ENCODE data around the gene ACAP2.
"Not testable (repeated sequence)": the region's sequence is repeated elsewhere in the genome, so short reads cannot be mapped to it uniquely, and the experiment has no call there.

The ACAP2 gene

GRCh38 chr3:195445885-195446284, 3.1 kb upstream of the ACAP2 start:
- DNase-seq (ENCODE audit: low read depth in 3 of 3): no peak

- no peak for DNase-seq (ENCODE audit: low read depth in 3 of 3)
Observed at GRCh38 chr3:195443391-195443989, 670 bp upstream of the ACAP2 start.

- peak; percentile 8 to 39 (median 13) for DNase-seq (ENCODE audit: low read depth in 3 of 3)
Observed at GRCh38 chr3:195441992-195442572, 738 bp downstream of the ACAP2 start.

GRCh38 chr3:195441476-195441991, 1.3 kb downstream of the ACAP2 start:
- DNase-seq (ENCODE audit: low read depth in 3 of 3): no peak

GRCh38 chr3:195441051-195441450, 1.8 kb downstream of the ACAP2 start:
- no peak for DNase-seq (ENCODE audit: low read depth in 3 of 3)

GRCh38 chr3:195440379-195440778, 2.4 kb downstream of the ACAP2 start:
- DNase-seq (ENCODE audit: low read depth in 3 of 3): no peak

- DNase-seq (ENCODE audit: low read depth in 3 of 3): no peak
Observed at GRCh38 chr3:195438371-195438770, 4.4 kb downstream of the ACAP2 start.

GRCh38 chr3:195425849-195426248, 17.0 kb downstream of the ACAP2 start:
- DNase-seq (ENCODE audit: low read depth in 3 of 3): no peak

GRCh38 chr3:195423818-195424217, 19.0 kb downstream of the ACAP2 start:
- DNase-seq (ENCODE audit: low read depth in 3 of 3): no peak

- DNase-seq (ENCODE audit: low read depth in 3 of 3): no peak
Observed at GRCh38 chr3:195421400-195421799, 21.4 kb downstream of the ACAP2 start.

GRCh38 chr3:195416795-195417194, 26.0 kb downstream of the ACAP2 start:
- DNase-seq (ENCODE audit: low read depth in 3 of 3): no peak

GRCh38 chr3:195411836-195412235, 31.0 kb downstream of the ACAP2 start:
- DNase-seq (ENCODE audit: low read depth in 3 of 3): no peak

GRCh38 chr3:195410546-195410945, 32.3 kb downstream of the ACAP2 start:
- no peak for DNase-seq (ENCODE audit: low read depth in 3 of 3)

- no peak for DNase-seq (ENCODE audit: low read depth in 3 of 3)
Observed at GRCh38 chr3:195407531-195408409, 35.0 kb downstream of the ACAP2 start.

GRCh38 chr3:195405651-195406050, 37.2 kb downstream of the ACAP2 start:
- DNase-seq (ENCODE audit: low read depth in 3 of 3): no peak

GRCh38 chr3:195403841-195404408, 38.9 kb downstream of the ACAP2 start:
- no peak for DNase-seq (ENCODE audit: low read depth in 3 of 3)

- no peak for DNase-seq (ENCODE audit: low read depth in 3 of 3)
Observed at GRCh38 chr3:195403244-195403643, 39.6 kb downstream of the ACAP2 start.

GRCh38 chr3:195401943-195402342, 40.9 kb downstream of the ACAP2 start:
- DNase-seq (ENCODE audit: low read depth in 3 of 3): no peak

GRCh38 chr3:195398460-195398859, 44.4 kb downstream of the ACAP2 start:
- DNase-seq (ENCODE audit: low read depth in 3 of 3): not testable (repeated sequence)

- DNase-seq (ENCODE audit: low read depth in 3 of 3): no peak
Observed at GRCh38 chr3:195397524-195397923, 45.3 kb downstream of the ACAP2 start.

GRCh38 chr3:195395208-195395816, 47.5 kb downstream of the ACAP2 start:
- no peak for DNase-seq (ENCODE audit: low read depth in 3 of 3)

- DNase-seq (ENCODE audit: low read depth in 3 of 3): no peak
Observed at GRCh38 chr3:195394700-195395099, 48.1 kb downstream of the ACAP2 start.

Data from stimulated activated CD4-positive, alpha-beta T cell treated with anti-CD3 and anti-CD28 coated beads, TNF-alpha, amount 100 ng/mL, for 48 hours (primary cell).